GM12878 (cell line): ENCODE results near the gene TUBA8. TPM values are rescaled to one million over a fixed set of nuclear protein-coding genes. Genes with fewer than 3 reads are reported as not detected.
"Not testable (repeated sequence)": the region's sequence is repeated elsewhere in the genome, so short reads cannot be mapped to it uniquely, and the experiment has no call there.

ENCODE experiments used
- ATAC-seq: fragments of 200-7000 bp; cut with Tn5 transposase; 3 replicates; pipeline ENCODE4 v1.9.1; 2020; ENCODE audit warnings: mild to moderate bottlenecking, moderate library complexity
- BruUV-seq: library from RNA; stranded (reverse); fragments of 400-500 nt; replicated peaks from 2 replicates; lab custom pipeline; 2021; lab: Mats Ljungman, UMichigan
- CTCF ChIA-PET: fragments of 300-600 bp; sonication (Branson Sonifier 250); formaldehyde crosslinking; extraction: SDS; loops from one replicate; lab custom pipeline; 2021; ENCODE audit warnings: inconsistent platforms; lab: Yijun Ruan, JAX
- POLR2A ChIA-PET: fragments of 350-600 bp; formaldehyde crosslinking; extraction: SDS; loops from one replicate; lab custom pipeline; 2021; ENCODE audit warnings: inconsistent platforms; lab: Charles Lee
- RAD21 ChIA-PET: fragments of 300-600 bp; sonication (Branson Sonifier 250); formaldehyde crosslinking; loops from one replicate; lab custom pipeline; 2023; ENCODE audit warnings: antibody characterized with exemption; ENCODE audit not compliant: unreplicated experiment; lab: Charles Lee
- SMC1A ChIA-PET: fragments of 300-600 bp; sonication (Branson Sonifier 250); formaldehyde crosslinking; loops from one replicate; lab custom pipeline; 2023; ENCODE audit not compliant: unreplicated experiment, uncharacterized antibody; lab: Charles Lee
- DNase-seq: peaks from one replicate; pipeline ENCODE4 v3.0.0-alpha.2; 2011; ENCODE audit warnings: low read depth, low spot score
- FAIRE-seq: peaks from 3 replicates; lab custom pipeline; 2011; peaks lifted over from hg19 to GRCh38; lab: Jason Lieb, UNC
- H2AFZ ChIP-seq: 2 replicates; pipeline ENCODE4 v1.6.0; 2011; ENCODE audit warnings: low read depth, low read length, control low read depth; ENCODE audit not compliant: control insufficient read depth
- H3K27ac ChIP-seq: 2 replicates; pipeline ENCODE4 v1.5.1; 2011; ENCODE audit warnings: control low read depth; ENCODE audit not compliant: control insufficient read depth, insufficient read depth
- H3K27me3 ChIP-seq, 2 experiments: replicated peaks in 1 of 2; 2 replicates each; pipeline versions ENCODE4 v1.6.0 to v1.6.1; 2011; ENCODE audit warnings: low read length in 1 of 2; ENCODE audit not compliant: control insufficient read depth in 2 of 2, insufficient read depth in 2 of 2
- H3K36me3 ChIP-seq, 2 experiments: 2 replicates each; pipeline ENCODE4 v1.5.1; 2011; ENCODE audit warnings: low read length in 1 of 2; ENCODE audit not compliant: control insufficient read depth in 2 of 2, insufficient read depth in 2 of 2
- H3K4me1 ChIP-seq: 2 replicates; pipeline ENCODE4 v1.6.1; 2011; ENCODE audit warnings: mild to moderate bottlenecking, low read length, moderate library complexity, mixed read lengths; ENCODE audit not compliant: control insufficient read depth, insufficient read depth
- H3K4me2 ChIP-seq: 2 replicates; pipeline ENCODE4 v1.6.0; 2011; ENCODE audit warnings: control low read depth; ENCODE audit not compliant: control insufficient read depth, insufficient read depth
- H3K4me3 ChIP-seq: fragments of 200-600 bp; sonication (generic); 2 replicates; pipeline ENCODE4 v1.5.1; 2016
- H3K79me2 ChIP-seq: 2 replicates; pipeline ENCODE4 v1.6.0; 2011; ENCODE audit warnings: low read length; ENCODE audit not compliant: control insufficient read depth, insufficient read depth
- H3K9ac ChIP-seq: 2 replicates; pipeline ENCODE4 v1.8.0; 2011; ENCODE audit warnings: low read length, control low read depth, mixed read lengths; ENCODE audit not compliant: control insufficient read depth, insufficient read depth
- H3K9me3 ChIP-seq: replicated peaks from 3 replicates; pipeline ENCODE4 v1.5.1; 2011; ENCODE audit warnings: mild to moderate bottlenecking, low read length; ENCODE audit not compliant: control insufficient read depth, insufficient read depth
- H4K20me1 ChIP-seq: 2 replicates; pipeline ENCODE4 v1.6.0; 2011; ENCODE audit not compliant: control insufficient read depth, insufficient read depth
- CEBPB ChIP-seq, 2 experiments: fragments of 150-350 bp in 1 of 2; IDR thresholded peaks; 2 replicates each; pipeline ENCODE4 v1.6.1; 2012 to 2014; ENCODE audit warnings: low read depth in 2 of 2, low read length in 2 of 2, borderline replicate concordance in 1 of 2, inconsistent platforms in 1 of 2
- CHD2 ChIP-seq: IDR thresholded peaks from 2 replicates; pipeline ENCODE4 v1.6.1; 2011; ENCODE audit warnings: low read depth, low read length, improper control_type of control experiment, borderline replicate concordance
- HDGF ChIP-seq: fragments of 450-650 bp; IDR thresholded peaks from 2 replicates; pipeline ENCODE4 v1.6.1; 2016; ENCODE audit warnings: antibody characterized with exemption
- POU2F2 ChIP-seq: IDR thresholded peaks from 3 replicates; pipeline ENCODE4 v1.6.1; 2011; ENCODE audit warnings: low read depth, mild to moderate bottlenecking, low read length, borderline replicate concordance
- SP1 ChIP-seq: IDR thresholded peaks from one replicate; pipeline ENCODE4 v1.6.1; 2011; ENCODE audit warnings: low read depth, low read length
- TCF12 ChIP-seq: IDR thresholded peaks from 2 replicates; pipeline ENCODE4 v1.6.1; 2011; ENCODE audit warnings: low read depth, mild to moderate bottlenecking, low read length
- WGBS: methylation state at CpG from one replicate; pipeline ENCODE4 v1.1.6; 2016; ENCODE audit warnings: low lambda C conversion rate; ENCODE audit not compliant: insufficient replicate concordance, insufficient coverage; ENCODE audit errors: missing lambda C conversion rate; 5-methylcytosine and 5-hydroxymethylcytosine counted together
- in situ Hi-C: fragments of 300-500 bp; cut with MboI; formaldehyde crosslinking; loops from 9 replicates; pipeline ENCODE4 v1.14.3; 2018; ENCODE audit warnings: mixed read lengths
- intact Hi-C: fragments of 100-400 bp; cut with micrococcal nuclease; formaldehyde crosslinking; loops from one replicate; pipeline ENCODE4 v1.14.2; 2022; ENCODE audit not compliant: unreplicated experiment
- polyA plus RNA-seq, 11 experiments: library from polyadenylated mRNA; depleted of rRNA in 4 of 11; unstranded in 6 of 11; stranded (reverse) in 5 of 11; fragments of >200 nt; fragmentation: Nextera tagmentation in 4 of 11; fragmentation: Illumina TruSeq in 1 of 11; extraction: Ambion mirVana in 4 of 11; extraction: Trizol in 1 of 11; gene quantifications; 1 replicate in 1 of 11; 2 replicates in 10 of 11; pipeline versions ENCODE4 v1.2.1 to v1.2.3, GENCODE V29; 2011 to 2016; ENCODE audit warnings: inconsistent platforms in 2 of 11, missing spikeins in 2 of 11, low read depth in 1 of 11
- total RNA-seq, 4 experiments: library from RNA; depleted of rRNA in 3 of 4; stranded (reverse); fragments of >200 nt in 3 of 4; fragmentation: Illumina TruSeq in 1 of 4; extraction: Trizol in 1 of 4; gene quantifications; 2 replicates each; pipeline versions ENCODE4 v1.2.1 to v1.2.3, GENCODE V29; 2013 to 2021

The TUBA8 gene
- total and polyA plus RNA-seq, 10 of the 15 experiments (the other 5 are each of a cell fraction or from before 2014, with no cell fraction given), result 2.2 to 30.3 (median 21.0) TPM

- FAIRE-seq, H3K36me3 ChIP-seq, H3K27me3 ChIP-seq, ATAC-seq, intact Hi-C loops, H2AFZ ChIP-seq, DNase-seq, in situ Hi-C loops, BruUV-seq, H3K79me2 ChIP-seq, H3K9ac ChIP-seq, H3K4me3 ChIP-seq, H4K20me1 ChIP-seq, H3K9me3 ChIP-seq: not testable (repeated sequence)
- POLR2A ChIA-PET, result interaction anchor here (0.5 to 1.6 kb wide), 2 partner anchors 15 to 79 kb away, joined by 3 to 5 read pairs; partner anchors contain the start of gene USP18
- peaks cover 20% of the 10 kb centered on the region for H3K4me1 ChIP-seq
- H3K27ac ChIP-seq, result 0 out of 2 replicates have a peak overlapping the region, but pooled peaks have one; percentile 10
- SMC1A ChIA-PET, result interaction anchor here (0.8 to 10.0 kb wide), 11 partner anchors 8 to 329 kb away, joined by 3 to 98 read pairs (median 8); partner anchors contain the start of gene MICAL3
- peak overlapping the region; percentile 38; the same call in 1 of the 2 replicates for H3K4me2 ChIP-seq
- CTCF ChIA-PET, result interaction anchor here (0.6 to 7.4 kb wide), 14 partner anchors 9 to 314 kb away, joined by 3 to 80 read pairs (median 4); partner anchors contain the start of gene MICAL3
- RAD21 ChIA-PET, result interaction anchor here (0.8 to 2.1 kb wide), 7 partner anchors 10 to 241 kb away, joined by 3 to 13 read pairs (median 4); partner anchors contain the start of gene USP18
- WGBS, result 43% methylated on average over 7 of the region's 7 CpGs
- TF ChIP-seq TCF12, result peak; percentile 25; the same call in 1 of the 2 replicates
These were observed 39.2 kb upstream of the TUBA8 start for GRCh38 chr22:18071307-18071967.

GRCh38 chr22:18071968-18072310 lies 38.7 kb upstream of the TUBA8 start:
- 5% methylated on average over 1 of the region's 1 CpG for WGBS
- Histone ChIP-seq H3K36me3 (no peaks in the 10 kb centered on the region), H3K4me3 (no peak overlapping the region), H3K79me2 (peaks cover 6% of the 10 kb centered on the region), H4K20me1 (no peaks in the 10 kb centered on the region), H3K4me1 (peaks cover 14% of the 10 kb centered on the region), H3K9ac (no peak overlapping the region), H3K27me3 (no peaks in the 10 kb centered on the region), H3K27ac (no peak overlapping the region), H3K9me3 (no peaks in the 10 kb centered on the region), H3K4me2 (peak overlapping the region; percentile 38; the same call in 1 of the 2 replicates), H2AFZ (no peak overlapping the region)
- ChIA-PET CTCF (interaction anchor here (0.6 to 7.4 kb wide), 14 partner anchors 10 to 315 kb away, joined by 3 to 80 read pairs (median 4); partner anchors contain the start of gene MICAL3), POLR2A (interaction anchor here (0.5 to 1.6 kb wide), 2 partner anchors 16 to 78 kb away, joined by 3 to 5 read pairs; partner anchors contain the start of gene USP18), SMC1A (interaction anchor here (0.8 to 10.0 kb wide), 12 partner anchors 9 to 329 kb away, joined by 3 to 98 read pairs (median 6); partner anchors contain the start of gene MICAL3), RAD21 (interaction anchor here (0.8 to 2.1 kb wide), 7 partner anchors 10 to 242 kb away, joined by 3 to 13 read pairs (median 4); partner anchors contain the start of gene USP18)
- DNase-seq (no peak), ATAC-seq (peak; percentile 28), FAIRE-seq (no peak)
- BruUV-seq, result no TSS peak
- TF ChIP-seq SP1 (no peak), HDGF (no peak), POU2F2 (no peak), CHD2 (no peak), CEBPB (IDR thresholded peaks at IDR 0.05; ENCODE audit: borderline replicate concordance in 1 of 2, low read depth in 2 of 2, low read length in 2 of 2) (no peak)
- in situ Hi-C loops (no loop called here), intact Hi-C loops (no loop called here)
